Activated CD4-positive, alpha-beta T cell treated with anti-CD3 and anti-CD28 coated beads, Interleukin-2, amount 10 ng/mL, durations not matched to agents 7 days and 5 days (primary cell): ENCODE measurements around the gene PTPRG. TPM values are rescaled to one million over a fixed set of nuclear protein-coding genes. Genes with fewer than 3 reads are reported as not detected.
"Not testable (repeated sequence)": the region's sequence is repeated elsewhere in the genome, so short reads cannot be mapped to it uniquely, and the experiment has no call there.

ENCODE experiments used
- CTCF ChIA-PET: fragments of 350-600 bp; sonication (Branson Sonifier 250); formaldehyde crosslinking; loops from one replicate; lab custom pipeline; 2021; ENCODE audit warnings: antibody characterized with exemption; lab: Charles Lee
- POLR2A ChIA-PET: fragments of 350-600 bp; sonication (Branson Sonifier 250); formaldehyde crosslinking; loops from one replicate; lab custom pipeline; 2021; ENCODE audit warnings: antibody characterized with exemption; lab: Charles Lee
- DNase-seq: peaks from one replicate; pipeline ENCODE4 v3.0.0-alpha.2; 2020
- H3K27ac Mint-ChIP-seq: one replicate; pipeline ENCODE4 v1.8.0; 2021; ENCODE audit warnings: mild to moderate bottlenecking, moderate library complexity, mixed read lengths
- H3K27me3 Mint-ChIP-seq: one replicate; pipeline ENCODE4 v1.8.0; 2021; ENCODE audit warnings: mixed read lengths
- H3K36me3 Mint-ChIP-seq: one replicate; pipeline ENCODE4 v1.8.0; 2021; ENCODE audit warnings: low read depth, mixed read lengths
- H3K4me1 Mint-ChIP-seq: one replicate; pipeline ENCODE4 v1.8.0; 2021; ENCODE audit warnings: mixed read lengths
- H3K4me3 Mint-ChIP-seq: one replicate; pipeline ENCODE4 v1.8.0; 2021; ENCODE audit warnings: mild to moderate bottlenecking, moderate library complexity, mixed read lengths
- H3K9me3 Mint-ChIP-seq: one replicate; pipeline ENCODE4 v1.8.0; 2021; ENCODE audit warnings: mixed read lengths
- total RNA-seq, 2 experiments: library from RNA; stranded (reverse); gene quantifications; one replicate each; pipeline ENCODE4 v1.2.3, GENCODE V29; 2021

Gene PTPRG
- total RNA-seq, 2 experiments from 2014 or later = not detected

DNA sequence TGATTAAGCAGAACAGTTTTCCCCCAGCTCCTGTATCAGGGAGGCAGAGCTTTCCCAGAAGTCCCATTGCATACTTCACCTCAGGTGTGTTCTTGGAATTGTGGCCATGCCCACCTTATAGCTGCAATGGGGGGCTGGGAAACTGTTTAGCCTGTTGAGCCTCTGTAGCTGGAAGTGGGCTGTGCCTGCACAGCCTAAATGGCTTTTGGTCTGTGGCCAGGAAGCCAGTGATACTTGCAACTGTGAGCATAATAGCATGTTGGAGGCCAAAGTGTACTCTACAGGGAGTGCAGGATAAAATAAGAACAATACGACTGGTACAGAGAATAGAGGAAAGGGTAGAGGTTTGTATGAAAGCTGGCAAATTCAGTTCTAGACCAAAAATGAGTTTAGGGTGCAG is 248.5 kb downstream of the PTPRG start:
- CTCF ChIA-PET = interaction anchor here (0.6 kb wide), 1 partner anchor 800 kb away, joined by 3 read pairs; no protein-coding TSS in a partner anchor
- no peak overlapping the region for H3K27ac Mint-ChIP-seq

GRCh38 chr3:61810953-61811497 is 249.7 kb downstream of the PTPRG start:
- H3K9me3 Mint-ChIP-seq = no peaks in the 10 kb centered on the region
- DNase-seq = no peak
- H3K27me3 Mint-ChIP-seq = no peaks in the 10 kb centered on the region
- POLR2A ChIA-PET = no interaction called here
- H3K4me3 Mint-ChIP-seq = no peak overlapping the region
- CTCF ChIA-PET = no interaction called here
- H3K4me1 Mint-ChIP-seq = no peaks in the 10 kb centered on the region
- no peak overlapping the region for H3K27ac Mint-ChIP-seq
- no peaks in the 10 kb centered on the region for H3K36me3 Mint-ChIP-seq

More for the DNA sequence above, 248.5 kb downstream of the PTPRG start:
- POLR2A ChIA-PET = no interaction called here
- H3K27me3 Mint-ChIP-seq = no peaks in the 10 kb centered on the region
- no peaks in the 10 kb centered on the region for H3K9me3 Mint-ChIP-seq
- no peak for DNase-seq
- no peaks in the 10 kb centered on the region for H3K36me3 Mint-ChIP-seq
- no peak overlapping the region for H3K4me3 Mint-ChIP-seq
- H3K4me1 Mint-ChIP-seq = no peaks in the 10 kb centered on the region

- no peaks in the 10 kb centered on the region for H3K36me3 Mint-ChIP-seq
- no peaks in the 10 kb centered on the region for H3K9me3 Mint-ChIP-seq
- no peak overlapping the region for H3K27ac Mint-ChIP-seq
- H3K4me1 Mint-ChIP-seq = no peaks in the 10 kb centered on the region
- no peaks in the 10 kb centered on the region for H3K27me3 Mint-ChIP-seq
- POLR2A ChIA-PET = no interaction called here
- no peak for DNase-seq
- CTCF ChIA-PET = no interaction called here
- H3K4me3 Mint-ChIP-seq = no peak overlapping the region
Observed at GRCh38 chr3:61811652-61812051, 250.3 kb downstream of the PTPRG start.

- Mint-ChIP-seq H3K4me1 (no peaks in the 10 kb centered on the region), H3K27ac (no peak overlapping the region), H3K4me3 (no peak overlapping the region), H3K9me3 (no peaks in the 10 kb centered on the region), H3K27me3 (no peaks in the 10 kb centered on the region), H3K36me3 (no peaks in the 10 kb centered on the region)
- CTCF ChIA-PET = no interaction called here
- POLR2A ChIA-PET = no interaction called here
- DNase-seq = no peak
Observed at GRCh38 chr3:61812085-61812484, 250.7 kb downstream of the PTPRG start.

DNA sequence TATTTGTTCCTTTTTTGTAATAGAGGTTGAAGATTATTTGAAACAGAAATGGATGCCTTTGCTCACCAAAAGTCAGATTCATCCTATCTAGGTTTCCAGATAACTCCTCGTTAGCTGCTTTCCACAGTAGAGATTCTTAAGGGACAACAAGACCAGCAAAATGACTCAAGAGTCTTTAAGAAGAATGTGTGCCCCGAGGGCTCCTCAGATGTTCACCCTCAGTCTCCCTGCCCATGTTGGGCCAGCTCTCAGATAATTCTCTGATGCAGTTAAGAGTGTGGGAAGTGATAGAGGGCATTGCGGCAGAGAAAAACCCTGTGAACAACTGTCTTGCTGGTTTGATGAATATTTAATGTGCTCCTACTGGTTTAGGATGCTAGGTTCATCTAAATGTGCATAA is 251.1 kb downstream of the PTPRG start:
- Mint-ChIP-seq H3K27me3 (no peaks in the 10 kb centered on the region), H3K4me3 (no peak overlapping the region), H3K9me3 (no peaks in the 10 kb centered on the region), H3K36me3 (no peaks in the 10 kb centered on the region), H3K4me1 (no peaks in the 10 kb centered on the region), H3K27ac (no peak overlapping the region)
- DNase-seq = no peak
- CTCF ChIA-PET = interaction anchor here (0.6 kb wide), 1 partner anchor 125 kb away, joined by 3 read pairs; no protein-coding TSS in a partner anchor
- POLR2A ChIA-PET = no interaction called here

GRCh38 chr3:61813636-61814035 is 252.3 kb downstream of the PTPRG start:
- POLR2A ChIA-PET = no interaction called here
- Mint-ChIP-seq H3K27me3 (no peaks in the 10 kb centered on the region), H3K36me3 (no peaks in the 10 kb centered on the region), H3K27ac (no peak overlapping the region), H3K4me3 (no peak overlapping the region), H3K4me1 (no peaks in the 10 kb centered on the region), H3K9me3 (no peaks in the 10 kb centered on the region)
- DNase-seq = no peak
- CTCF ChIA-PET = no interaction called here

- CTCF ChIA-PET = no interaction called here
- Mint-ChIP-seq H3K27me3 (no peaks in the 10 kb centered on the region), H3K36me3 (no peaks in the 10 kb centered on the region), H3K27ac (no peak overlapping the region), H3K9me3 (no peaks in the 10 kb centered on the region), H3K4me3 (no peak overlapping the region), H3K4me1 (no peaks in the 10 kb centered on the region)
- POLR2A ChIA-PET = no interaction called here
- no peak for DNase-seq
Observed at GRCh38 chr3:61814674-61815073, 253.3 kb downstream of the PTPRG start.

DNA sequence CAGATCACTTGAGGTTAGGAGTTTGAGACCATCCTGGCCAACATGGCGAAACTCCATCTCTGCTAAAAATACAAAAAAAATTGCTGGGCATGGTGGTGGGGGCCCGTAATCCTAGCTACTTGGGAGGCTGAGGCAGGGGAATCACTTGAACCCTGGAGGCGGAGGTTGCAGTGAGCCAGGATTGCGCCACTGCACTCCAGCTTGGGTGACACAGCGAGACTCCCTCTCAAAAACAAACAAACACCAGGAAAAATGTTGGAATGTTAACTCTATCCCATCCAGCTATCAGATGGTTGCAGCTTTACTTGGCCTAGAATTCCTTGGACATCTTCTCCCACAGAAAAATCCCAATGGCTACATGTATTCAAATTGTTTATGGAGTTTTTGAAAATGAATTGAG is 254.9 kb downstream of the PTPRG start:
- DNase-seq, POLR2A ChIA-PET, H3K36me3 Mint-ChIP-seq, H3K4me3 Mint-ChIP-seq, H3K4me1 Mint-ChIP-seq, H3K9me3 Mint-ChIP-seq, CTCF ChIA-PET, H3K27me3 Mint-ChIP-seq, H3K27ac Mint-ChIP-seq: not testable (repeated sequence)

GRCh38 chr3:61819861-61820260 is 258.5 kb downstream of the PTPRG start:
- POLR2A ChIA-PET = no interaction called here
- Mint-ChIP-seq H3K36me3 (no peaks in the 10 kb centered on the region), H3K27ac (no peak overlapping the region), H3K27me3 (no peaks in the 10 kb centered on the region), H3K9me3 (no peaks in the 10 kb centered on the region), H3K4me3 (no peak overlapping the region), H3K4me1 (no peaks in the 10 kb centered on the region)
- CTCF ChIA-PET = no interaction called here
- DNase-seq = no peak

DNA sequence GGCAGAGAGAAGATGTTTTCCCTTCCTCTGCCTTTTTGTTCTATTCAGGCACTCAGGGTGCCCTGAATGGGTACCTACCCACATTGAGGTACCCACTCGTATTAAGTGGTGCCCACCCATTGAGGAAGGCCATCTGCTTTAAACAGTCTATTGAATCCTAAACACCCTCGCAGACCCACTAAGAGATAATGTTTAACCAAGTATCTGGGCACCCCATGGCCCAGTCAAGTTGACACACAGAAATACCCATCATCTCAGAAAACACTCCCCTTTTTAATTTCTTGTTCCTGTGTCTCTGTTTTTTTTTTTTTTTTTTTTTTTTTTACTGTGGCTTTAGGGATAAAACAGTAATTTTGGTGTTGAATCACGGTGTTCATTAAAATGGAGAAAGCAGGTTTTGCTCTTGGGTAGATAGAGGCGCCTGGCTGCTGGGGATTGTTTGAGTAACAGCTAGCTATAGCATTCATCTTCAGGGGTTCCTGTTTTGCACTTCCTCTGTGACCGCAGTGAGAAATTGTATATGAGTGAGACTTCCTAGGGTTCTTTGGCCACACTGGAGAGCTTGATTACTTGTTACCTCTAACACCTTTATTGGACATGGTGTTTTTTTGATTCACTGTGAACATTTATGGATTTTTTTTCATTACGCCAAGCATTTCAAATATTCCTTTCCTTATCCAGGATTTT is 259.1 kb downstream of the PTPRG start:
- no peak for DNase-seq
- CTCF ChIA-PET = no interaction called here
- POLR2A ChIA-PET = no interaction called here
- H3K9me3 Mint-ChIP-seq = no peaks in the 10 kb centered on the region
- no peaks in the 10 kb centered on the region for H3K36me3 Mint-ChIP-seq
- no peaks in the 10 kb centered on the region for H3K4me1 Mint-ChIP-seq
- no peak overlapping the region for H3K4me3 Mint-ChIP-seq
- no peak overlapping the region for H3K27ac Mint-ChIP-seq
- H3K27me3 Mint-ChIP-seq = no peaks in the 10 kb centered on the region

GRCh38 chr3:61821823-61822251 is 260.5 kb downstream of the PTPRG start:
- POLR2A ChIA-PET = no interaction called here
- CTCF ChIA-PET = interaction anchor here (0.6 kb wide), 1 partner anchor 338 kb away, joined by 3 read pairs; no protein-coding TSS in a partner anchor
- H3K27me3 Mint-ChIP-seq = no peaks in the 10 kb centered on the region
- H3K4me3 Mint-ChIP-seq = no peak overlapping the region
- H3K27ac Mint-ChIP-seq = no peak overlapping the region
- DNase-seq = no peak
- no peaks in the 10 kb centered on the region for H3K9me3 Mint-ChIP-seq
- no peaks in the 10 kb centered on the region for H3K4me1 Mint-ChIP-seq
- no peaks in the 10 kb centered on the region for H3K36me3 Mint-ChIP-seq

DNA sequence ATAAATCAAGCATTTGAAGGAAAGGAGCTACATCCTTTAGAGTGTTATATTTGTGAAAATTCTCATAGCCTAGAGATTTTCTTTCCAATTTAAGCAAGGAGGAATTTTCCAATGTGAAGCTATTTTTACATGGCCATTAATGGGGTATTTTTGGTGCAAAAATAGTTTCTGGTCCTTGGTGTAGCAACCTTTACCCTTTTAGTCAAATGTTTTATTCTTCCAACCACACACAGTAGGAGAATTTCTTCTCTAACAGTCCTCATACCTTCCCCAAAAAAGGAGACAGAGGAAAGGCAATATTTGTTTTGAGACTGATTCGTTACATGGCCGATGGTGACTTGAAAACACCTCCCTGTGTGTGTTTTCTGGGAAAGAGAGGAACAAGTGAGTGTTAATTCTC is 261.2 kb downstream of the PTPRG start:
- H3K27ac Mint-ChIP-seq = no peak overlapping the region
- ChIA-PET POLR2A (no interaction called here), CTCF (no interaction called here)
- no peak overlapping the region for H3K4me3 Mint-ChIP-seq
- no peak for DNase-seq
- no peaks in the 10 kb centered on the region for H3K4me1 Mint-ChIP-seq
- H3K9me3 Mint-ChIP-seq = no peaks in the 10 kb centered on the region
- no peaks in the 10 kb centered on the region for H3K27me3 Mint-ChIP-seq
- H3K36me3 Mint-ChIP-seq = no peaks in the 10 kb centered on the region

GRCh38 chr3:61824553-61825135 is 263.3 kb downstream of the PTPRG start:
- DNase-seq = no peak
- Mint-ChIP-seq H3K36me3 (no peaks in the 10 kb centered on the region), H3K4me1 (no peaks in the 10 kb centered on the region), H3K9me3 (no peaks in the 10 kb centered on the region), H3K27ac (no peak overlapping the region), H3K27me3 (no peaks in the 10 kb centered on the region), H3K4me3 (no peak overlapping the region)
- ChIA-PET CTCF (no interaction called here), POLR2A (no interaction called here)
